Non-pigmented ciliary epithelial cell (primary cell): ENCODE measurements around the gene CIROP.

Experiments used
- DNase-seq: peaks from one replicate; pipeline ENCODE4 v3.0.0-alpha.2; 2010; ENCODE audit warnings: low read depth

CIROP gene

GRCh38 chr14:23104591-23105347, at the start of gene CIROP:
Gene CIROP, minus strand, starts transcription at chr14:23104989. Its CDS starts 69 bp downstream, at chr14:23104920.
- DNase-seq, result no peak

GRCh38 chr14:23153851-23154796, 49.3 kb upstream of the CIROP start:
- no peak for DNase-seq

GRCh38 chr14:23151342-23151741, 46.6 kb upstream of the CIROP start:
- no peak for DNase-seq

GRCh38 chr14:23149745-23150144, 45.0 kb upstream of the CIROP start:
- no peak for DNase-seq

- DNase-seq, result no peak
Observed at GRCh38 chr14:23148591-23149249, 43.9 kb upstream of the CIROP start.

GRCh38 chr14:23147676-23148075, 42.9 kb upstream of the CIROP start:
- no peak for DNase-seq

- DNase-seq, result no peak
Observed at GRCh38 chr14:23146980-23147379, 42.2 kb upstream of the CIROP start.

GRCh38 chr14:23146351-23146910, 41.6 kb upstream of the CIROP start:
- no peak for DNase-seq

- no peak for DNase-seq
Observed at GRCh38 chr14:23145794-23146350, 41.1 kb upstream of the CIROP start.

GRCh38 chr14:23143911-23144310, 39.1 kb upstream of the CIROP start:
- no peak for DNase-seq

- no peak for DNase-seq
Observed at GRCh38 chr14:23142826-23143225, 38.0 kb upstream of the CIROP start.

- DNase-seq, result no peak
Observed at GRCh38 chr14:23141706-23142444, 37.1 kb upstream of the CIROP start.

- DNase-seq, result no peak
Observed at GRCh38 chr14:23140371-23140770, 35.6 kb upstream of the CIROP start.

GRCh38 chr14:23139874-23140273, 35.1 kb upstream of the CIROP start:
- DNase-seq, result no peak

GRCh38 chr14:23137813-23138535, 33.2 kb upstream of the CIROP start:
- DNase-seq, result no peak

GRCh38 chr14:23137192-23137812, 32.5 kb upstream of the CIROP start:
- no peak for DNase-seq

- no peak for DNase-seq
Observed at GRCh38 chr14:23136566-23137133, 31.9 kb upstream of the CIROP start.

- no peak for DNase-seq
Observed at GRCh38 chr14:23132970-23133369, 28.2 kb upstream of the CIROP start.

GRCh38 chr14:23131482-23131881, 26.7 kb upstream of the CIROP start:
- no peak for DNase-seq

- DNase-seq, result no peak
Observed at GRCh38 chr14:23130871-23131270, 26.1 kb upstream of the CIROP start.
